ENCODE results near the gene PPP1R12A. TPM values are rescaled to one million over a fixed set of nuclear protein-coding genes. Genes with fewer than 3 reads are reported as not detected.
"Not testable (repeated sequence)": the region's sequence is repeated elsewhere in the genome, so short reads cannot be mapped to it uniquely, and the experiment has no call there.

Gene PPP1R12A
- total and polyA plus RNA-seq, 7 experiments from 2014 or later: 72.7 to 111 (median 99.3) TPM

DNA sequence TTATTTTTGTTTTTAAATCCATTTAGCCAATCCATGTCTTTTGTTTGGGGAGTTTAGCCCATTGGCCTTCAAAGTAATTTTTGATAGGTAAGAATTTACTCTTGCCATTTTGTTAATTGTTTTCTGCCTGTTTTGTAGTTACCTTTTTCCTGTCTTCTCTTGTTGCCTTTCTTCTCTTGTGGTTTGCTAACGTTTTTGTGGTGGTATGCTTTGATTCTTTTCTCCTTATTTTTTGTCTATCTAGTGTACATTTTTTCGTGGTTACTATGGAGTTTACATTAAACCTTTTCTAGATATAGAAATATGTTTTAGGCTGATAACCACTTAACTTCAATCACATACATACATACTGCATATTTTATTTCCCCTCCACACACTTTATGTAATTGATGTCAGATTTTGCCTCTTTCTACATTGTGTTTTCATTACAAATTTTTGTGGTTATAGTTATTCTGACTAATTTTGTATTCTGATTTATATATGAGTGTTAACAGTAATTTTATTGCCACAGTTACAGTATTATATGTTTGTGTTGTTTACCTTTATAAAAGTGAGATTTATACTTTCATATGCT is 19.2 kb upstream of the PPP1R12A start:
- ChIA-PET CTCF (no interaction called here), POLR2A (no interaction called here)
- H3K4me3 Mint-ChIP-seq: no peak overlapping the region
- DNase-seq (no peak), ATAC-seq (no peak)
- Histone ChIP-seq H3K27me3 (ENCODE audit: control insufficient read depth in 2 of 2, insufficient read depth in 2 of 2, low read length in 2 of 2) (no peaks in the 10 kb centered on the region), H3K27ac (ENCODE audit: low read depth, low read length) (no peak overlapping the region), H3K9me3 (ENCODE audit: control insufficient read depth in 2 of 3, low read length in 3 of 3) (peaks cover 0 to 12% (median 0%) of the 10 kb centered on the region in 3 experiments), H3K4me3 (ENCODE audit: low read length) (no peak overlapping the region), H3K4me1 (ENCODE audit: control insufficient read depth in 2 of 2, insufficient read depth in 2 of 2, low read length in 2 of 2) (no peaks in the 10 kb centered on the region), H3K36me3 (ENCODE audit: control insufficient read depth in 2 of 3, insufficient read depth in 3 of 3, low read length in 3 of 3) (no peaks in the 10 kb centered on the region)
- intact Hi-C loops (cut with micrococcal nuclease): no loop called here
- peaks cover 0 to 43% (median 11%) of the 10 kb centered on the region in 5 donors for H3K27me3 Mint-ChIP-seq
- H3K27ac Mint-ChIP-seq: no peak overlapping the region
- peaks cover 7 to 32% (median 17%) of the 10 kb centered on the region in 11 donors for H3K9me3 Mint-ChIP-seq
- H3K4me1 Mint-ChIP-seq: peaks cover 0 to 1% (median 0%) of the 10 kb centered on the region in 7 donors
- peaks cover 0 to 11% (median 8%) of the 10 kb centered on the region in 5 donors for H3K36me3 Mint-ChIP-seq

DNA sequence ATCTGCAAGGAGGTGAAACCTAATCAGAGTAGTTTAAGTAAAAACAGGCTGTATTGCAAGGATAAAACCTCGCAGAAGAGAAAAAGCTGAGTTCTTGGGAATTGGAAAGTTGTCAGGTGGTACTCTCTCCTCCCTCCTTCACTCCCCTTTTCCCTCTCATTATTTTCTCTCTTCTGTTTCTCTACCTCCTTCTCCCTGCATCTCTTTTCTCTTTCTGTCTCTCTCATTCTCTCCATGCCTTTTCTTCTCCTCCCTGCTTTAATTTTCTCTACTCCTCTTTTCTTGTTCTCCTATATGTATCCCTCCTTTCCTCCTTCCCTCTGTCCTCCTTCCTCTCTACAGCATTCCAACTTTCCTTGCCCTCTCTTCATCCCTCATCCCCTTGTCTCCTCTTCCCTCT is 14.2 kb upstream of the PPP1R12A start:
- Histone ChIP-seq H3K36me3 (ENCODE audit: control insufficient read depth in 2 of 3, insufficient read depth in 3 of 3, low read length in 3 of 3) (no peaks in the 10 kb centered on the region), H3K9me3 (ENCODE audit: control insufficient read depth in 2 of 3, low read length in 3 of 3) (no peaks in the 10 kb centered on the region), H3K4me3 (ENCODE audit: low read length) (no peak overlapping the region), H3K27ac (ENCODE audit: low read depth, low read length) (no peak overlapping the region), H3K27me3 (ENCODE audit: control insufficient read depth in 2 of 2, insufficient read depth in 2 of 2, low read length in 2 of 2) (no peaks in the 10 kb centered on the region), H3K4me1 (ENCODE audit: control insufficient read depth in 2 of 2, insufficient read depth in 2 of 2, low read length in 2 of 2) (no peaks in the 10 kb centered on the region)
- Mint-ChIP-seq H3K4me3 (no peak overlapping the region), H3K27ac (no peak overlapping the region), H3K36me3 (peaks cover 0 to 3% (median 0%) of the 10 kb centered on the region in 5 donors), H3K27me3 (peaks cover 0 to 44% (median 3%) of the 10 kb centered on the region in 5 donors), H3K9me3 (peaks cover 0 to 9% (median 5%) of the 10 kb centered on the region in 11 donors), H3K4me1 (no peaks in the 10 kb centered on the region)
- ChIA-PET POLR2A (no interaction called here), CTCF (no interaction called here)
- no peak for DNase-seq
- intact Hi-C loops (cut with micrococcal nuclease): no loop called here
- ATAC-seq: no peak

DNA sequence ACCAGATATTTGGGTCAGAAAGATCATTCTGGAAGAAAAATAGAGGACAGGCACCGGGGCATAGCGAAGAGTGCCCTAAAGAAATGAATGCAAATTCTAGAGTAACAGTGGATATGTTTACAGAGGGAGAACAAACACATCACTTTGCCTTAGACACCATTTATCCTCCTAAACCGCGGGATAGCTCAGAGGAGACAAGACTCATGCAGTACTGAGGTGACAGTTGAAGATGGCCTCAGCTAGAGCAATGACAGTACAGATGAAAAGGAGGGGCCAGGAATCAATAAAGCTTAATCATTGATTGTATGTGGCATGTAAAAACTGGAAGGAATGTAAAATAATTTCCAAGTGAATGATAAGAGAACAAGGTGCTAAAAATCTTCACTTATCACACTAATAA is 10.5 kb upstream of the PPP1R12A start:
- H3K27ac ChIP-seq (ENCODE audit: low read depth, low read length): no peak overlapping the region
- DNase-seq (no peak), ATAC-seq (no peak)
- intact Hi-C loops (cut with micrococcal nuclease): no loop called here
- no peak overlapping the region for H3K4me3 ChIP-seq (ENCODE audit: low read length)
- H3K4me1 ChIP-seq (ENCODE audit: control insufficient read depth in 2 of 2, insufficient read depth in 2 of 2, low read length in 2 of 2): no peaks in the 10 kb centered on the region
- H3K9me3 Mint-ChIP-seq: peaks cover 0 to 2% (median 0%) of the 10 kb centered on the region in 11 donors
- ChIA-PET CTCF (no interaction called here), POLR2A (no interaction called here)
- H3K27me3 Mint-ChIP-seq: peaks cover 0 to 21% (median 0%) of the 10 kb centered on the region in 5 donors
- no peaks in the 10 kb centered on the region for H3K4me1 Mint-ChIP-seq
- H3K27ac Mint-ChIP-seq: no peak overlapping the region
- no peaks in the 10 kb centered on the region for H3K9me3 ChIP-seq (ENCODE audit: control insufficient read depth in 2 of 3, low read length in 3 of 3)
- no peaks in the 10 kb centered on the region for H3K36me3 Mint-ChIP-seq
- H3K4me3 Mint-ChIP-seq: no peak overlapping the region
- H3K36me3 ChIP-seq (ENCODE audit: control insufficient read depth in 2 of 3, insufficient read depth in 3 of 3, low read length in 3 of 3): no peaks in the 10 kb centered on the region
- H3K27me3 ChIP-seq (ENCODE audit: control insufficient read depth in 2 of 2, insufficient read depth in 2 of 2, low read length in 2 of 2): no peaks in the 10 kb centered on the region

DNA sequence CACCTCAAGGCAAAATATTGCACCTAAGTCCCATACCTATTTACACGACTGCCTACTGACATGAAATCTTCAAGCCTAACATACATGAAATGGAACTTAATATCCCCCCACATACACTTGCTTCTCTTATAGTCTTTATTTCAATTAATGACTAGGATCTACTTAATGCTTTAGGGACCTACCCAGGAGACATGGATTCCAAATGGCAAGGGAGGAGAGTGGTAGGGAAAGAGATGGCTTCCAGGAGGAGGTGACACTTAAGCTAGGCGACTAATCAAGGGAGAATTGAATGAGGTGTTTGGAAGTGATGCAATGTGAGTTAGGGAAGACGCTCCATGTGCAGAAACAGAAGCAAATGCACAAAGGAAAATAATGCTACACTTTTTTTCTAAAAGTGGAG is 9.7 kb upstream of the PPP1R12A start:
- Mint-ChIP-seq H3K9me3 (peaks cover 0 to 2% (median 0%) of the 10 kb centered on the region in 11 donors), H3K27ac (no peak overlapping the region), H3K4me3 (no peak overlapping the region), H3K4me1 (peaks cover 0 to 2% (median 0%) of the 10 kb centered on the region in 7 donors), H3K27me3 (peaks cover 0 to 18% (median 0%) of the 10 kb centered on the region in 5 donors), H3K36me3 (no peaks in the 10 kb centered on the region)
- H3K9me3 ChIP-seq (ENCODE audit: control insufficient read depth in 2 of 3, low read length in 3 of 3): no peaks in the 10 kb centered on the region
- intact Hi-C loops (cut with micrococcal nuclease): no loop called here
- no peak for DNase-seq
- ChIA-PET CTCF (no interaction called here), POLR2A (no interaction called here)
- no peaks in the 10 kb centered on the region for H3K27me3 ChIP-seq (ENCODE audit: control insufficient read depth in 2 of 2, insufficient read depth in 2 of 2, low read length in 2 of 2)
- ATAC-seq: no peak
- H3K4me1 ChIP-seq (ENCODE audit: control insufficient read depth in 2 of 2, insufficient read depth in 2 of 2, low read length in 2 of 2): no peaks in the 10 kb centered on the region
- H3K36me3 ChIP-seq (ENCODE audit: control insufficient read depth in 2 of 3, insufficient read depth in 3 of 3, low read length in 3 of 3): no peaks in the 10 kb centered on the region
- H3K27ac ChIP-seq (ENCODE audit: low read depth, low read length): no peak overlapping the region
- H3K4me3 ChIP-seq (ENCODE audit: low read length): no peak overlapping the region

DNA sequence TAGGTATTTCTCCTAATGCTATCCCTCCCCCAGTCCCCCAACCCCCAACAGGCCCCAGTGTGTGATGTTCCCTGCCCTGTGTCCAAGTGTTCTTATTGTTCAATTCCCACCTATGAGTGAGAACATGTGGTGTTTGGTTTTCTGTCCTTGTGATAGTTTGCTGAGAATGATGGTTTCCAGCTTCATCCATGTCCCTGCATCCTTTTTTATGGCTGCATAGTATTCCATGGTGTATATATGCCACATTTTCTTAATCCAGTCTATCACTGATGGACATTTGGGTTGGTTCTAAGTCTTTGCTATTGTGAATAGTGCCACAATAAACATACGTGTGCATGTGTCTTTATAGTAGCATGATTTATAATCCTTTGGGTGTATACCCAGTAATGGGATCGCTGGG is 7.9 kb upstream of the PPP1R12A start:
- POLR2A ChIA-PET; H3K27ac ChIP-seq (ENCODE audit: low read depth, low read length); H3K36me3 Mint-ChIP-seq; H3K9me3 ChIP-seq (ENCODE audit: control insufficient read depth in 2 of 3, low read length in 3 of 3); H3K9me3 Mint-ChIP-seq; H3K4me1 ChIP-seq (ENCODE audit: control insufficient read depth in 2 of 2, insufficient read depth in 2 of 2, low read length in 2 of 2); H3K27ac Mint-ChIP-seq; H3K4me3 Mint-ChIP-seq; ATAC-seq; H3K4me3 ChIP-seq (ENCODE audit: low read length); DNase-seq; CTCF ChIA-PET; H3K36me3 ChIP-seq (ENCODE audit: control insufficient read depth in 2 of 3, insufficient read depth in 3 of 3, low read length in 3 of 3); H3K27me3 ChIP-seq (ENCODE audit: control insufficient read depth in 2 of 2, insufficient read depth in 2 of 2, low read length in 2 of 2); intact Hi-C loops (cut with micrococcal nuclease); H3K4me1 Mint-ChIP-seq: not testable (repeated sequence)
- H3K27me3 Mint-ChIP-seq: peaks cover 0 to 13% (median 0%) of the 10 kb centered on the region in 5 donors

- no peak overlapping the region for H3K27ac ChIP-seq (ENCODE audit: low read depth, low read length)
- no peaks in the 10 kb centered on the region for H3K27me3 ChIP-seq (ENCODE audit: control insufficient read depth in 2 of 2, insufficient read depth in 2 of 2, low read length in 2 of 2)
- Mint-ChIP-seq H3K9me3 (peaks cover 0 to 4% (median 0%) of the 10 kb centered on the region in 11 donors), H3K36me3 (peaks cover 0 to 2% (median 0%) of the 10 kb centered on the region in 5 donors), H3K27me3 (peaks cover 0 to 2% (median 0%) of the 10 kb centered on the region in 5 donors), H3K27ac (no peak overlapping the region), H3K4me3 (no peak overlapping the region), H3K4me1 (peaks cover 8 to 16% (median 12%) of the 10 kb centered on the region in 7 donors)
- peaks cover 0 to 2% (median 0%) of the 10 kb centered on the region in 3 experiments for H3K36me3 ChIP-seq (ENCODE audit: control insufficient read depth in 2 of 3, insufficient read depth in 3 of 3, low read length in 3 of 3)
- H3K4me1 ChIP-seq (ENCODE audit: control insufficient read depth in 2 of 2, insufficient read depth in 2 of 2, low read length in 2 of 2): no peaks in the 10 kb centered on the region
- CTCF ChIA-PET: no interaction called here
- DNase-seq: no peak
- intact Hi-C loops (cut with micrococcal nuclease): loop anchor here in 1 of 2 donors (5.0 kb wide), 2 partner anchors 108 to 157 kb away; partner anchors contain the start of gene OTOGL
- POLR2A ChIA-PET: no interaction called here
- no peak overlapping the region for H3K4me3 ChIP-seq (ENCODE audit: low read length)
- no peak for ATAC-seq
- no peaks in the 10 kb centered on the region for H3K9me3 ChIP-seq (ENCODE audit: control insufficient read depth in 2 of 3, low read length in 3 of 3)
Observed at GRCh38 chr12:79939728-79940310, 4.9 kb upstream of the PPP1R12A start.

DNA sequence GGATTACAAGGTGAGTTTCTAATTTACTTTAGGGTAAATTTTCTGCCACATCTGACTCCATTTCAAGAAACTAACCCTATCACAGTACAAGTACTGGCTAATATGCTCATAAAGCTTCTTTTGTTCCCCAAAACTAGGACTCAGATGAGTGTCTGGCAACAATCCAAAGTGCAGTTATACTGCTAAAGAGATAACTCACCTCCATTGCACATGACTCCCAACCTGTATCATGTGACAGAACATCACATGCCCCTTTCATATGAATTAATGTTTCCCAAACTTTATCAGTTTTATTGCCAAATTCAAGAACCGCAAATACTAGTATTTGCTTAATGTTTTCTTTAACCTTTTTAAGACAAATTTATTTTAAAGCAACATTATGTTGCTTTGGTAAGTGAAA is 3.9 kb upstream of the PPP1R12A start:
- DNase-seq (no peak), ATAC-seq (no peak)
- Mint-ChIP-seq H3K27me3 (peaks cover 0 to 2% (median 0%) of the 10 kb centered on the region in 5 donors), H3K36me3 (peaks cover 0 to 5% (median 0%) of the 10 kb centered on the region in 5 donors), H3K4me3 (no peak overlapping the region), H3K27ac (no peak overlapping the region), H3K4me1 (peaks cover 11 to 19% (median 14%) of the 10 kb centered on the region in 7 donors), H3K9me3 (peaks cover 0 to 4% (median 0%) of the 10 kb centered on the region in 11 donors)
- Histone ChIP-seq H3K27ac (ENCODE audit: low read depth, low read length) (no peak overlapping the region), H3K4me3 (ENCODE audit: low read length) (no peak overlapping the region), H3K9me3 (ENCODE audit: control insufficient read depth in 2 of 3, low read length in 3 of 3) (no peaks in the 10 kb centered on the region), H3K36me3 (ENCODE audit: control insufficient read depth in 2 of 3, insufficient read depth in 3 of 3, low read length in 3 of 3) (peaks cover 0 to 9% (median 0%) of the 10 kb centered on the region in 3 experiments), H3K4me1 (ENCODE audit: control insufficient read depth in 2 of 2, insufficient read depth in 2 of 2, low read length in 2 of 2) (no peaks in the 10 kb centered on the region), H3K27me3 (ENCODE audit: control insufficient read depth in 2 of 2, insufficient read depth in 2 of 2, low read length in 2 of 2) (no peaks in the 10 kb centered on the region)
- ChIA-PET CTCF (no interaction called here), POLR2A (no interaction called here)
- intact Hi-C loops (cut with micrococcal nuclease): loop anchor here in 1 of 2 donors (5.0 kb wide), 2 partner anchors 107 to 158 kb away; partner anchors contain the start of gene OTOGL
